SJCRH30 (cell line): ENCODE results near the gene TOP1. TPM values are rescaled to one million over a fixed set of nuclear protein-coding genes. Genes with fewer than 3 reads are reported as not detected.

Experiments used
- DNase-seq, 2 experiments: peaks; one replicate each; pipeline ENCODE4 v3.0.0-alpha.2; 2015 to 2020
- H3K27ac ChIP-seq: fragments of 250-450 bp; sonication (Bioruptor Pico); 2 replicates; pipeline ENCODE4 v1.5.1; 2020; ENCODE audit warnings: mild to moderate bottlenecking, moderate library complexity
- H3K27me3 ChIP-seq: fragments of 250-450 bp; sonication (Bioruptor Pico); 2 replicates; pipeline ENCODE4 v1.5.1; 2020; ENCODE audit warnings: mild to moderate bottlenecking, moderate library complexity
- H3K36me3 ChIP-seq: fragments of 250-450 bp; sonication (Bioruptor Pico); 2 replicates; pipeline ENCODE4 v1.5.1; 2020; ENCODE audit warnings: mild to moderate bottlenecking, moderate library complexity
- H3K4me1 ChIP-seq: fragments of 250-450 bp; sonication (Bioruptor Pico); 2 replicates; pipeline ENCODE4 v1.5.1; 2020; ENCODE audit warnings: mild to moderate bottlenecking, moderate library complexity
- H3K4me3 ChIP-seq: fragments of 250-450 bp; sonication (Bioruptor Pico); 2 replicates; pipeline ENCODE4 v1.5.1; 2020; ENCODE audit warnings: mild to moderate bottlenecking, moderate library complexity
- H3K9me3 ChIP-seq: fragments of 250-450 bp; sonication (Bioruptor Pico); replicated peaks from 2 replicates; pipeline ENCODE4 v1.5.1; 2020; ENCODE audit warnings: mild to moderate bottlenecking, moderate library complexity
- total RNA-seq: library from RNA; depleted of rRNA; stranded (reverse); fragments of >200 nt; shearing (Covaris generic); gene quantifications from 2 replicates; pipeline ENCODE4 v1.2.3, GENCODE V29; 2014; rRNA removed

The TOP1 gene
- total RNA-seq, 1 experiment from 2014 or later, result 71.9 TPM

DNA sequence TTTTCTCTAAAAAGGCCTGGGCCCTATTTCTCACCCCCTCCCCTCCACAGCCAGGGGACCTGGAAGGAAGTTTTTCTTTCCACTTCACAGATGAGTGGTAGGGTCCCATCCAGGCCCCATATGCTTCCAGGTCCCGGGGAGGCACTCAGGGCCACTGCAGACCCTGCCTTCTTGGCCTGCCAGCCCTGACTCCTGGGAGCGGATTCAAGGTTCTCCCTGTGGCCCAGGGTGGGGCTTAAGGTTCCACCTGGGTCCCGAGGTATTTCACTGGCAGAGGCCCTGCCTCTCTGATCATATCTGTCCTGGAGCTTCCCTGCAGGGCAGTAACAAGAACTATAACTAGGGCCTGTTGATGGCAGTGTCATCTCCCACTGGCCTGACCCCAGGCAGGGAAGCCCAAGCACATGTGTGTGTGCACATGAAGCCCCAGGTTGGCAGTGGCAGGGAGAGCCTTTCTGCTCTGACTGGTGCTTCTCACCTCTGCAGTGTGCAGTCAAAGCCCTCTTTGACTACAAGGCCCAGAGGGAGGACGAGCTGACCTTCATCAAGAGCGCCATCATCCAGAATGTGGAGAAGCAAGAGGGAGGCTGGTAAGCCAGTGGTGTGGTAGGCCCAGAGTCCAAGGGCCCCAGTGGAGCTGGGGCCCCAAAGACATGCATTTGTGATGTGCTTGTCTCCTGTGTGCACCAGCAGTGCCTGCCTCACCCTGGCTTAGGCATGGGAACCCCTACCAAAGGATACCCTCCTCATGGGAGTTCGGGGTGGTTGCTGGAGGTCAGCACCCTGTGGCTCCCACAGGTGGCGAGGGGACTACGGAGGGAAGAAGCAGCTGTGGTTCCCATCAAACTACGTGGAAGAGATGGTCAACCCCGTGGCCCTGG lies 139.9 kb downstream of the TOP1 start:
- Histone ChIP-seq H3K4me1 (no peaks in the 10 kb centered on the region), H3K27ac (no peak overlapping the region), H3K9me3 (no peaks in the 10 kb centered on the region), H3K36me3 (peaks cover 95% of the 10 kb centered on the region), H3K27me3 (no peaks in the 10 kb centered on the region), H3K4me3 (no peak overlapping the region)
- no peak for DNase-seq

DNA sequence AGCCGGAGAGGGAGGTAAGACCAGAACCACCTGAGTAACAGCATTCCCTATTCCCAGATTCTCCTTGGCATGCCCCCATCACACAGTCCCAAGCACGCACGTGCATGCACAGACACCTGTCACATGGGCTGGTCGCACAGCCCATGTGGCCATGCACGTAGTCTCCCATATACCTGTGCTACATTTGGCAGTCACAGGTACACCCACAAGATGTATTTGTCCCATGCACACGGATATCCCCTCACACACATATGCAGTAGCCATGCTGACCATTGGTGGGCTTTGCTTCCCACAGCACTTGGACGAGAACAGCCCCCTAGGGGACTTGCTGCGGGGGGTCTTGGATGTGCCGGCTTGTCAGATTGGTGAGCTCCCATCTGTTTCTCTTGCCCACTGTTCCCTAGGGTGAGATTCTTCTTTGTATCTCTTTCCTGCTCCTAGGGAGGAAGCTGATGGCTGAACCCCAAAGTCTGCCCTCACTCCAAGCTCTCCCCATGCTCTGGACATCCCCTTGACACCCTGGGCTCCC lies 140.6 kb downstream of the TOP1 start:
- Histone ChIP-seq H3K9me3 (no peaks in the 10 kb centered on the region), H3K27me3 (no peaks in the 10 kb centered on the region), H3K36me3 (peaks cover 95% of the 10 kb centered on the region), H3K4me1 (no peaks in the 10 kb centered on the region), H3K27ac (no peak overlapping the region), H3K4me3 (no peak overlapping the region)
- no peak for DNase-seq

DNA sequence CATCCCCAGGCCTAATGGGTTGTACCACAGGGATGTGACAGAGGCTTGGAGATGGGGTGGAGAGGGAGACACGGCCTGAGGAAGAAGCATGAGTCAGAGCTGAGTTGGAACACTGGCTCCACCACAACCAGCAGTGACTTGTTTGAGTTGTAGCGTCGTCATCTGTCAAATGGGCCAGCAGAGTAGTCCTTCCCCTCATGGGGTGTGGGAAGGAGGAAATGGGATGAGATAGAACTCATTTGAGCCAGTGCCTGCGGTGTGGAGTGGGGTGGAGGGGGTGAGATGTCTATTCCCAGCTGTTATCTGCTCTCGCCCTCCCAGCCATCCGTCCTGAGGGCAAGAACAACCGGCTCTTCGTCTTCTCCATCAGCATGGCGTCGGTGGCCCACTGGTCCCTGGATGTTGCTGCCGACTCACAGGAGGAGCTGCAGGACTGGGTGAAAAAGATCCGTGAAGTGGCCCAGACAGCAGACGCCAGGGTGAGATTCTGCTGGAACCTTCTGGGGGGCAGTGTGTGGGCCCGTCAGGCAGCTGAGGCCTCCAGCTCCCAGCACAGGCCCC lies 141.2 kb downstream of the TOP1 start:
- Histone ChIP-seq H3K9me3 (no peaks in the 10 kb centered on the region), H3K4me3 (no peak overlapping the region), H3K36me3 (peaks cover 95% of the 10 kb centered on the region), H3K27ac (no peak overlapping the region), H3K4me1 (no peaks in the 10 kb centered on the region), H3K27me3 (no peaks in the 10 kb centered on the region)
- DNase-seq, result no peak

DNA sequence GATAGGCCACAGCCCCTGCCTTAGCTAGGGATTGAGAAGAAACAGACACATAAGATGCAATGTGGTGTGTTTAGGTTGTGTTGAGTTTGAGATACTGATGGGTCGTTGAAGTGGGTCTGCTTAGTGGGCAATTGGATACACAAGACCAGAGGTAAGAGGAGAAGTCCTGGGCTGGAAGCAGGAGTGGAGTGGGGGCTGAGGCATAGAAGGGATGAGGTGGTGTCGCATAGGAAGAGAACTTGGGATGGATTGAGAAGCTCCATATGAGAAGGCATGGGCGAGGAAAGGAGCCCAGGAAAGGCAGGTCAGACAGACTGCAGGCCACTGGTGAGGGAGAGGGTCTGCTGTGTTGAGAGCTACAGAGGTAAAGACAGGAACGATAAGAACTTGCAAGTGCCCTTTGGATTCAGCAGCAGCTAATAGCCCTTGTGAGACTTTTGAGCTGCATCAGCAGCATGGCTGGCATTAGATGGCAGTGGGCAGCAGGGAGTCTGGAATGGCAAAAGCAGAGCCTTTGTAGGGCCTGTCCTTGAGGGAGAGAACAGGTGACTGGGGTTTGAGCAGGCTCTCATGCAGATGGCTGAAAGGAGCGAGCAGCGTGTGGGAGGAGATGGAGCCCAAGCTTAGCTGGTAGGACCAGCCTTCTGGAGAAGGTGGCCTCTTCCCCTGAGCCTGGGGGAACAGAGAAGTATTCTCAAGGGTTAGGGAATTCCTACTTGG lies 141.9 kb downstream of the TOP1 start:
- H3K27me3 ChIP-seq, result no peaks in the 10 kb centered on the region
- no peak overlapping the region for H3K27ac ChIP-seq
- DNase-seq, result no peak
- H3K36me3 ChIP-seq, result peaks cover 91% of the 10 kb centered on the region
- H3K4me1 ChIP-seq, result no peaks in the 10 kb centered on the region
- no peaks in the 10 kb centered on the region for H3K9me3 ChIP-seq
- H3K4me3 ChIP-seq, result no peak overlapping the region

DNA sequence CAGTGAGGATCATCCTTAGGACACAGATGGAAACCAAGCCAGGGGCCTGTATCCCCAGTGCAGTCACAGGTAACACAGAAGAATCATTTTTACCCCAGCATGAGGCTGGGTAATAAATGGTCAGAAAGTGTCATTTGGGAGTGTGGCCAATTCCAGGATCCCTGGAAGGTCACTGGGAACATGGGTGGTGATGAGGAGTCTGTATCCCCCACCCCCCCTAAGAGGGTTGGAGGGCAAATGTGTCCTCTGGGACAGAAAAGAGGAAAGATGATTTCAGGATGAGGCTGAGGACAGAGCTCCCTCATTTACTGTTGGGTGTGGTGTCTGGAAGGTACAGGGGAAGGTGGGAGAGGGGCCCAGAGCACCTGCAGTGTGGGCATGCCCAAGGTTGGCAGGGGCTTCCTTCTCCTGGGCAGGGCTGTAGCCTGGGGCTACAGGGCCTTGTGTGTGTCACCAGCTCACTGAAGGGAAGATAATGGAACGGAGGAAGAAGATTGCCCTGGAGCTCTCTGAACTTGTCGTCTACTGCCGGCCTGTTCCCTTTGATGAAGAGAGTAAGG lies 143.2 kb downstream of the TOP1 start:
- no peaks in the 10 kb centered on the region for H3K27me3 ChIP-seq
- no peaks in the 10 kb centered on the region for H3K4me1 ChIP-seq
- peaks cover 91% of the 10 kb centered on the region for H3K36me3 ChIP-seq
- DNase-seq, result no peak
- no peak overlapping the region for H3K27ac ChIP-seq
- no peak overlapping the region for H3K4me3 ChIP-seq
- no peaks in the 10 kb centered on the region for H3K9me3 ChIP-seq

DNA sequence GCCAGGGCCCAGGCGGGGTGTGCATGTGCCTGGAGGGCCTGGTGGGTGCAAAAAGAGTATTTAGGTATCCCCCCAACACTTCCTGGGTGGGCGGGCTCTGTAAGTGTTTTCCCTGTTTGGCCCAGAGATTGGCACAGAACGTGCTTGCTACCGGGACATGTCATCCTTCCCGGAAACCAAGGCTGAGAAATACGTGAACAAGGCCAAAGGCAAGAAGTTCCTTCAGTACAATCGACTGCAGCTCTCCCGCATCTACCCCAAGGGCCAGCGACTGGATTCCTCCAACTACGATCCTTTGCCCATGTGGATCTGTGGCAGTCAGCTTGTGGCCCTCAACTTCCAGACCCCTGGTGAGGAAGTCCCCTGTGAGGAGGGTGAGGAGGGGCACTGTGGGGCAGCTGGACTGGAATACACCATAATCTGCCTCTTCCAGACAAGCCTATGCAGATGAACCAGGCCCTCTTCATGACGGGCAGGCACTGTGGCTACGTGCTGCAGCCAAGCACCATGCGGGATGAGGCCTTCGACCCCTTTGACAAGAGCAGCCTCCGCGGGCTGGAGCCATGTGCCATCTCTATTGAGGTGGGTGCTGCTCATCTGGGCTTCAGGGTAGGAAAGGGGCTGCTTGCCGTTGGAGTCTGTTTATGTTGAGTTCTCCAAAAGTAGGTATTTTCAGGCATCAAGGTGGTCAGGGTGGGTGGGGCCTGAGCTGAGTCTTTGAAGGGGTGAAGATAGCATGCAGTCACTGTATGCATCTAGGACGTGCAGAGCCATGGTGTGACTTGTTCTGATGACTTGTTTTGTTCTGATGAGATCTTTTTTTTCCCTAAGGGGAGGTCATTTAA lies 143.9 kb downstream of the TOP1 start:
- no peak overlapping the region for H3K27ac ChIP-seq
- H3K4me3 ChIP-seq, result no peak overlapping the region
- peak in 1 of 2 experiments; percentile 10 for DNase-seq
- no peaks in the 10 kb centered on the region for H3K9me3 ChIP-seq
- no peaks in the 10 kb centered on the region for H3K27me3 ChIP-seq
- peaks cover 91% of the 10 kb centered on the region for H3K36me3 ChIP-seq
- peaks cover 6% of the 10 kb centered on the region for H3K4me1 ChIP-seq

DNA sequence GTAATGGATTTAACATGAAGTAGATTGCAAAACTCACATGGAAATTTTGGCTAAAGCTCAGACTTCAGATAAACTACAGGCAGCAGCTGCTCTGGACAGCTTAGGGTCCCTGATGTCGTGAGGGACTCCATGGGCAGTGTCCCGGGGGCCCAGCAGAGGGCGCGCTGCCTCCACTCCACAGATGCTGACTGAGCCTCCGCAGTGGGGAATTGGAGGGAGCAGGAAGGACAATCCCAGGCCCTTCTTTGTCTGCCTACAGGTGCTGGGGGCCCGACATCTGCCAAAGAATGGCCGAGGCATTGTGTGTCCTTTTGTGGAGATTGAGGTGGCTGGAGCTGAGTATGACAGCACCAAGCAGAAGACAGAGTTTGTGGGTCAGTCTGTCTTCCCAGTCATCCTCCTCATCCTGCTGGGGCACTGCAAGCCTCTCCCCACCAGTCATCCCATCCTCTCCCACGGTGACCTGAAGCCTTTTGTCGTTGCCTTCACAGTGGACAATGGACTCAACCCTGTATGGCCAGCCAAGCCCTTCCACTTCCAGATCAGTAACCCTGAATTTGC lies 144.6 kb downstream of the TOP1 start:
- peak; percentile 80 to 90 for DNase-seq
- no peak overlapping the region for H3K4me3 ChIP-seq
- H3K9me3 ChIP-seq, result no peaks in the 10 kb centered on the region
- H3K27me3 ChIP-seq, result no peaks in the 10 kb centered on the region
- H3K36me3 ChIP-seq, result peaks cover 85% of the 10 kb centered on the region
- peaks cover 11% of the 10 kb centered on the region for H3K4me1 ChIP-seq
- no peak overlapping the region for H3K27ac ChIP-seq

DNA sequence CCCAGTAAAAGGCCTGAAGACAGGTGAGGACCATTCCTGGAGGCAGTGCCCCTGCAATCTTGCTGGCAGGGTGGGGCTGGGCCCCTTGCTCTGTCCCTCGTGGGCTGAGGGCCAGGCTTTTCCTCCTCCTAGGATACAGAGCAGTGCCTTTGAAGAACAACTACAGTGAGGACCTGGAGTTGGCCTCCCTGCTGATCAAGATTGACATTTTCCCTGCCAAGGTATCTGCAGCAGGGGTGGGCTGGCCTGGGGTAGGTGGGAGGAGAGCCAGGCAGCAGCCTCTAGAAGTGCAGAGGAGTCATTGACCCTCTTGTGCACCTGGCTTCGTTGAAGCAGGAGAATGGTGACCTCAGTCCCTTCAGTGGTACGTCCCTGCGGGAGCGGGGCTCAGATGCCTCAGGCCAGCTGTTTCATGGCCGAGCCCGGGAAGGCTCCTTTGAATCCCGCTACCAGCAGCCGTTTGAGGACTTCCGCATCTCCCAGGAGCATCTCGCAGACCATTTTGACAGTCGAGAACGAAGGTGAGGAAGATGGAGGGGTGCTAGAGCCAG lies 145.2 kb downstream of the TOP1 start:
- H3K4me3 ChIP-seq, result no peak overlapping the region
- no peaks in the 10 kb centered on the region for H3K9me3 ChIP-seq
- DNase-seq, result peak in 1 of 2 experiments; percentile 4
- H3K27me3 ChIP-seq, result no peaks in the 10 kb centered on the region
- H3K27ac ChIP-seq, result no peak overlapping the region
- peaks cover 85% of the 10 kb centered on the region for H3K36me3 ChIP-seq
- peaks cover 12% of the 10 kb centered on the region for H3K4me1 ChIP-seq

Other genes starting within 250 kb of the TOP1 start
- gene PLCG1, start 108.7 kb downstream of the TOP1 start, total RNA-seq, result 163 and 196 TPM in 2 replicates